Vagina (tissue), 2 donors: ENCODE results near the gene ING1.

Source experiments
- CTCF ChIP-seq, 3 experiments: fragments of 450-650 bp in 2 of 3; fragments of 200-600 bp in 1 of 3; sonication (generic) in 1 of 3; IDR thresholded peaks; one replicate each; pipeline ENCODE4 v1.5.1; 2017 to 2019; ENCODE audit warnings: antibody characterized with exemption in 3 of 3, mild to moderate bottlenecking in 2 of 3, moderate library complexity in 2 of 3
- POLR2A ChIP-seq, 2 donors: fragments of 450-650 bp; IDR thresholded peaks; one replicate each; pipeline ENCODE4 v1.6.1; 2017; ENCODE audit warnings: antibody characterized with exemption in 2 of 2, mild to moderate bottlenecking in 2 of 2, moderate library complexity in 2 of 2
- POLR2AphosphoS5 ChIP-seq, 2 donors: sonication (generic); formaldehyde crosslinking; IDR thresholded peaks; one replicate each; pipeline ENCODE4 v1.9.0; 2017; ENCODE audit warnings: antibody characterized with exemption in 2 of 2, mild to moderate bottlenecking in 2 of 2, low read depth in 1 of 2; ENCODE audit not compliant: insufficient read depth in 1 of 2

GRCh38 chr13:110756219-110756631 lies 42.7 kb downstream of the ING1 start:
- TF ChIP-seq CTCF (IDR thresholded peaks at IDR 0.05), result no peak
- no peak for TF ChIP-seq POLR2A (IDR thresholded peaks at IDR 0.05)
- TF ChIP-seq POLR2AphosphoS5 (IDR thresholded peaks at IDR 0.05; ENCODE audit: insufficient read depth in 1 of 2, low read depth in 1 of 2), result no peak
